ENCODE measurements around the gene MAD1L1.

DNA sequence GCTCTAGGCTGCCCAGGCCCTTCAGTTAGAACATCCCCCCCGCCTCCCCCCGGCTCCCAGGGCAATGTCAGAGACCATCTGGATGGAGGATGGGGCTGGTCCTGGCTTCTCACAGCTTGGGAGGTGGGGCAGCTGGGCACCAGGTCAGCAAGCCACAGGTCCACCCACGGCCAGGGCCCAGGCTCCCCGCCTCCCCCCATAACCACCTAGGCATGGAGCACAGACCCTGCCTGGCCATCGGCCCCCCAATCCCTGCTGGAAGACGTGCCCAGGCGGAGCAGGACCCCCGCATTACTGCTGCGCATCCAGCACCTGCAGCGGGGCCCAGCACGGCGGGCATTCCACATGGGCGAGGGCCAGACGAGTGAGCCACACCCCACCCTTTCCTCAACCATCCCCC, 393.0 kb downstream of the MAD1L1 start:
- TF ChIP-seq, protein P1, sequence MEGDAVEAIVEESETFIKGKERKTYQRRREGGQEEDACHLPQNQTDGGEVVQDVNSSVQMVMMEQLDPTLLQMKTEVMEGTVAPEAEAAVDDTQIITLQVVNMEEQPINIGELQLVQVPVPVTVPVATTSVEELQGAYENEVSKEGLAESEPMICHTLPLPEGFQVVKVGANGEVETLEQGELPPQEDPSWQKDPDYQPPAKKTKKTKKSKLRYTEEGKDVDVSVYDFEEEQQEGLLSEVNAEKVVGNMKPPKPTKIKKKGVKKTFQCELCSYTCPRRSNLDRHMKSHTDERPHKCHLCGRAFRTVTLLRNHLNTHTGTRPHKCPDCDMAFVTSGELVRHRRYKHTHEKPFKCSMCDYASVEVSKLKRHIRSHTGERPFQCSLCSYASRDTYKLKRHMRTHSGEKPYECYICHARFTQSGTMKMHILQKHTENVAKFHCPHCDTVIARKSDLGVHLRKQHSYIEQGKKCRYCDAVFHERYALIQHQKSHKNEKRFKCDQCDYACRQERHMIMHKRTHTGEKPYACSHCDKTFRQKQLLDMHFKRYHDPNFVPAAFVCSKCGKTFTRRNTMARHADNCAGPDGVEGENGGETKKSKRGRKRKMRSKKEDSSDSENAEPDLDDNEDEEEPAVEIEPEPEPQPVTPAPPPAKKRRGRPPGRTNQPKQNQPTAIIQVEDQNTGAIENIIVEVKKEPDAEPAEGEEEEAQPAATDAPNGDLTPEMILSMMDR (conservative IDR thresholded peaks at IDR 0.05), result no peak
- TF ChIP-seq ZFX (IDR thresholded peaks at IDR 0.05), result no peak

Data from C4-2B (cell line).